MV-4-11 (cell line): Measurements from ENCODE around the gene PRR23A.

Experiments
- DNase-seq: peaks from one replicate; lab custom pipeline; 2025; lab: John Stamatoyannopoulos, UW

The PRR23A gene

DNA sequence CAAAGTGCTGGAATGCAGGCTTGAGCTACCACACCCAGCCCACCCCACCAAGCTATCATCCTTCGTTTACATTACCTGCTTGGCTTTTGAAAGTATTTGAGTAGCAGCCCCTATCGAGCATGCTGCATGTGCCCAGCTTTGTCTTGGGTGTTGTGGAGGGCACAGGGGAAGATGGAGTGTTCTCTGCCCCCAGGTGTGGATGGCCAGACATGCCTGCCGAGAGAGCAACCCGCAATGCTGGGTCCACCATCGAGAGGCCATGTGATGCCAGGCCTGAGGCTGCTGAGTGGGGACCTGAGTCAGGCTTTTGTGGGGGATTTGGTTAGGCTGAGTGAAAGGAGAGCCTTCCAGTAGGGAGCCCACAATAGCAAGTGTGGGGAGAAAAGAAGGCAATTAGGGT lies 33.1 kb downstream of the PRR23A start:
- DNase-seq: no peak

DNA sequence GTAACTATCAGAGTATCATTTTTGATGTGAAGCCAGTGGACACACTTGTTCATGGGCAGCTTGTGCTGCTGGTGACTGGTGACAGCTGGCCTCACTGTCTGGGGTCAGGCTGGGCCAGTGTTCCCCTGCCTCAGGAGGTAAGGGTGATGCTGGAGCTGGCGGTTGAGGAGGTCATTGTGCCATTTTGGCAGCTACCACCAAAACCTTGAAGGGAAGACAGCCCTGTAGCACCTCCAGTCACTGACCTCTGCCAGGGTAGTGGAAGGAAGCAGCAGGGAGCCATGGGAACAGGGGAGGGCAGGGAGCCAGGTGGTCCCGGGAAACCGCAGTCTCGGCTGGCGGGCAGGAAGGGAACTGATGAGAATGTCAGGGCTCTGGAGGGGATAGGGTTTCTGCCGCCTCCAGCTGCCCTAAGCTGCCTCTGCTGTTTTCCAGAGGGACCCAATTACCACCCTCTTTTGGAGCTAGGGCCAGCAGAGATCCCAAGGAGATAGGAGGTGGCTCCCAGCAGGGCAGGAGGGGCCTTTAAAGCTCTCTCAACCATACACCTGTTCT lies 34.2 kb downstream of the PRR23A start:
- DNase-seq: no peak

DNA sequence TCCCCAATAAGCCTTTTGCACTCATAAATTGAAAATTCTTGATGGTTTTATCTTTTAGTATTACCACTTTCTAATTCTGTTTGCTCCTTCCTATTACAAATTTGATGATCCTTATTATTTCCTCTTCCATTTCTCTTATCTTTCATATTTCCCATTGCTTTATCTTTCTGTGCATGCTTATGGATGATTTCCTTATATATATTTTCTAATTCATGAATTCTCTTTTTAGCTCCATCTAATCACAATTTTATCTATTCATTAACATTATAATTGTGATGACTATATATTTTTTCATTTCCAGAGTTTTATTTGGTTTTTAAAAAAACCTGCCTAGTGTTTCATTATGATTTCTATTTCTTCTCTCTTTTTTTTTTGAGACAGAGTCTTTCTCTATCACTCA lies 41.1 kb downstream of the PRR23A start:
- no peak for DNase-seq

DNA sequence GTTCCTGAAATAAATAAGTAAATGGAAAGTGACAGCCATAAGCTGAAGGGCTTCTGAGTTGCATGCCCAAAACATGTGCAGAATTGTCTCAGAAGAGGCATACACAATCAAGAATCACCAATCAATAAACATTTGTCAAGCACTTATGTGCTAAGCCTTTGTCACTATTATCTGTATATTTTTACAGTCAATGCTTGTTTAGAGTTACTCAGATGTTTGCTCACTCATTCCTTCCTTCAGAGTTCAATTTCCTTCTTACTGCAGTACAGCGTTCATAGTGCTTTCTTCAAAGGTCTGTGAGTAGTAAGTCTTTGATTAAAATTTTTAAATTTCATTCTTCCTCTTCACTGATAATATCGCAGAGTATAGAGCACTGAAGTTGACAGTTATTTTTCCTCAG lies 41.8 kb downstream of the PRR23A start:
- DNase-seq: no peak

DNA sequence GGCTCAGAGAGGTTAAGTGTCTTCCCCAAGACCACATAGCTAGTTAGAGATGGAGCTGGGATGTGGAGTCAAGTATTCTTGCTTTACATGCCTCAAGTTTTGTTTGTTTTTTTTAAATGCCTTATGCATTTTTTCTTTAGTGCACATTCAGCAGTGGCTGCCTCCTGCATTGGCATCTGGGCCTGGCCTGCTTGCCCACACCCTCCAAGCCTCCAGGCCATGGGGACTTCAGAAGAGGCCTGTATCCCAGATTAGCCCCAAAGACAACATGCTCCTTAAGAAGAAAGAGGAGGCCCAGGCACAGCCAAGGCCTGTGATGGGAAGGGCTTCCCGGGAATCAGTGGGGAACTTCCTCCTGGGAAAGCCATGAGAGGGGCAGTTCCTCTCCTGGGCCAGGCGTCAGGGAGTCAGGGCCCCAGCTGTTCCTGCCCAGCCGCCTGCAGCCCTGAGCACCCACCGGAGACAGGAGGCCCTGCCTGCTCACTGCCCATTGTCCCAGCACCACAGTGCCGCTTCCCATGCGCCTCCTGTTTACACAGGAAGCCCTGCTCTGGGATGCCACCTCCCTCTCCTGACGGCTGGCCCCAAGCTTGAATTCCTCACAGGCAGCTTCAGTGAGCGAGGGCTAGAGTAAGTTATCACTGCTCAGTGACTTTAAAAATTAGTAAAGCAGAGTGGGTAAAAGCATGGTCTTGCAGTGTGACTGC lies 43.1 kb downstream of the PRR23A start:
- no peak for DNase-seq

DNA sequence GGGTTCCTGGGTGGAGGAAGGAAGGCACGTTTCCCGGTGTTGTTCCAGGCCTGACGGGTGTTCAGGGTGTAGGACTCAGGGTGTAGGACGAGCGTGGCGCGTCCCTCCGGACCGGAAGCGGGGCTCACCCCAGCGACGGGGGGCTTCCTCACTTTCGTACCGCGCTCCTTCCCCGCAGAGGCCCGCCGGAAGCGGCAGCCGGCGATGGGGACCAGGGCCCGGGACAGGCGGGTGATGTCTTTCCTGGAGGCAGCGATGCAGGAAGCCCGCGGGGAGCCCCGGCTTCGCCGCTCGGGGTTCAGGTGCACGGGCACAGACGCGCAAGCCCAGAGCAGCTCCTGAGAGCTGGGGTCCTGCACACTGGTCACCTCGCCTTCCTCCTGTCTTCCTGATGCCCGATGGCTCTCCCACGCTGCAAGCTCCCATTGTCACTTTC lies 45.6 kb downstream of the PRR23A start:
- no peak for DNase-seq
